Stimulated activated CD4-positive, alpha-beta T cell treated with anti-CD3 and anti-CD28 coated beads, Interleukin-4, amount 100 ng/mL, for 24 hours (primary cell): ENCODE measurements around the gene LRP1B.
"Not testable (repeated sequence)": the region's sequence is repeated elsewhere in the genome, so short reads cannot be mapped to it uniquely, and the experiment has no call there.

Experiments
- DNase-seq: peaks from one replicate; pipeline ENCODE4 v3.0.0-alpha.2; 2020

LRP1B gene

DNA sequence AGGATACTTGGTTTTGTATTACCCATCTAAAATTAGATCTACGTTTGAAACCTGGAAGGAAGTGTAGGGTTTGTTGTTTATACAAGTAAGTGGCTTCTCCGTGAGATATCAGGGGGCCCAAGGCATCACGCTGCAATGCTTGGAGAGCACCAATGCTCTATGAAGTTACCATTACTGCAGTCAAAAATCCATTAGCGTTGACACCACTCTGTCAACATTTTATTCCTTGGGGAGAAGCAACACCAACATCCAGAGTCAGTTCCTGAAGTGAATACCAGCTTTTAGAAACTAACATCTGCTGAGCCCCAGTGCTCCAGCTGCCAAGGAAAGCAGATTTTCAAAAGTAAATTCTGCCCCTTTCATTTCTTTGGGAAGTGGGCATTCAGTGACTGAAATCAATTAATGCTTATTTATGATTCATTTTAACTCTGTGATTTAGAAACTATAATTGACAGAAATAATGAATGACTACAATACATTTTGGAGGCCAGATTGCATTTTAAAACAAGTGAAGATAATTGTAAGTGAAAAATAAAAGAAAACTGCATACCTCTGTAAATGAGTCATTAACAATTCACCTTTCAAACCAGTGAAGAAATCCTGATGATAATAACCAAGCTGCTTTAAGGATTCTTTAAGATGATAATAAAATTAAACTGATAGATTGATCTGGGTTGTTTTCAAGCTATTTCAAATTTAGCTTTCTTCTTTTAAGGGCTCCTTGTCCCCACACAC lies 30.5 kb downstream of the LRP1B start:
- no peak for DNase-seq

DNA sequence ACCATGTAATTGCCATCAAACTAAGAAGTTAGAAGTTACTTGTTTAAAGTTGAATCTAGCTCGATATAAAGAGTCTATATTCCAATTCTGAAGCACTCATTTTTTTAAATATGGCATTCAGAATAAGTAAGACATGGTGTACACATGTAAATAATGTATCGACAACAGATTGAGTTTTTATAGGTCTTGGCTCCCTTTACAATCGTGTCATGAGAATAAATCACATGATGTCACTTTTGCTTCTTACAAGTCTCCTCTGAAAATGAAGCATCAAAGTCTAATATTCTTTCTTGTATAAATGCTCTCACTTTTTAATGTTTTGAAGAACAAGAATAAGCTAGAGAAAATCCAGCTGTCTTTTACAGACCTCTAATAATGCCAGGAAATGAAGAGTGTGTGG lies 33.1 kb downstream of the LRP1B start:
- DNase-seq: no peak

DNA sequence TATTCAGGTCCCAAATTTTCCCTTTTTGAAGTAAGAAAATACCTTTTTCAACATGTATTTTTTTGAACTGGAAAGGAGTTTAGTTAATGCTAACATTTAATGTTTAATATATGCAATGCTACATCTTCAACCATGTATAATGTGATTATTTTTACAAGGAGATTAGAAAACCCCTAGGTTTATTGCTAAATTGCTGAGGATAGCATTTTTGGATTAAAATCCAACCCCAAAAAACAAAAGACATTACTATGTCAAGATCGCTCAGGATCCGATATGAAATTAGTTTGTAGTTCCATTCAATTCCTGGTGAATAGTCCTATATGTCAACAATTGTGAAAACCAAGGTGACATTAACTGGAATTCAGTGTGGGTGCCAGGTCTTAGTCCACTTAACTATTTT lies 35.2 kb downstream of the LRP1B start:
- no peak for DNase-seq

DNA sequence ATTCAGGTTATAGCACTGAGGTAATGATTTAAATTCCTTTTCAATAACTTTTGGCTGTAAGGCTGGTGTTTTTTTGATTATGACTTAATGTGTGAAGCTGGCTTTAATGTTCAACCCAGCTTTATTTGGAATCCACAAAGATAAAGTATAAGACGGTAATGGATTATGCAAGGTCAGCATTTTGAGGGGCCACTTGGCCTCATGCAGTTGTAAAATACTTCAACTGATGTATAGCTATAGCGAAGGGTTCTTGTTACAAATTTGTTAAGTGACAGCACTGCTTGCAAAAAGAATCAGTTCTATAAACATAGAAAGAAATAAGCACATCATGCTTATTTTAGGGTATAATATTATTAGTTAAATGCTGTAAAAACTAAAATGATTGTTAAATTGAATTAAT lies 36.6 kb downstream of the LRP1B start:
- no peak for DNase-seq

DNA sequence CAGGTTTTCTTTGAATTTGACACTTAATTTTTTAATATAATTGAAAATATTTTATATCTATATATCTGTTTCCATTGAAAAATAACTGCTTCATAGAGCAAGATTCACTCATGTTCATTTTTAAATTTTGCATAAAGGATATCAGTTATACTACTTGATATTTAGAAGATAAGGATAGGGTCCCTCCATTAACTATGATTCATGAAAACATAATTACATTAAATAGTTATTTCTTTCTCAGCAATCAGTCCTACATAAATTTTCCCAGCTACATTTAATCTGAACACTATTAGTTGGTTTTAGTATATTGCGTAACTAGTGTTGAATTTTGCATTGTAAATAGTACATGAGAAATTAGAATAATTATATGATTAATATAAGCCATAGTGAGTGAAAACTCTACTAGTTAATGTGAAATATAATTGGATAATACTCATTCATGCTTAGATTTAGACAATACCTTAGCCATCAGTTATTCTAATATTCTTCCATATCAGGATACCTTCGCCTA lies 42.7 kb downstream of the LRP1B start:
- DNase-seq: no peak

DNA sequence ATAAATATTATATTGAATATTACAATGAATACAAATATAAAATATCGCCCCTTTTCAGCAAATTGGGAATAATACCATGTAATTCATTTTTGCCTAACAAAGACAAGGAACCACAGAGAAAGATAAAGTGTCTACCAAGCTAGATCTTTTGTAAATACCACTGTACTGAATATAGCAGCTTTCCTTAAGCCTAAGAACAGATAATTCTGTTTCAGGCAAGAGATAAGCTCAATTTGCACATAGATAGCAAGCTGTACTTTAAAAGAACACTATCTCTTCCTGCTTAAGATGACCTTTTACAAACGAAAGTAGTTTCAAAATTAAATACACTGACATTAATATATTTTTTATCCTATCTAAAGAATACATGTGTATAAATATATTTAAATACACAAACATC lies 43.2 kb downstream of the LRP1B start:
- not testable (repeated sequence) for DNase-seq

DNA sequence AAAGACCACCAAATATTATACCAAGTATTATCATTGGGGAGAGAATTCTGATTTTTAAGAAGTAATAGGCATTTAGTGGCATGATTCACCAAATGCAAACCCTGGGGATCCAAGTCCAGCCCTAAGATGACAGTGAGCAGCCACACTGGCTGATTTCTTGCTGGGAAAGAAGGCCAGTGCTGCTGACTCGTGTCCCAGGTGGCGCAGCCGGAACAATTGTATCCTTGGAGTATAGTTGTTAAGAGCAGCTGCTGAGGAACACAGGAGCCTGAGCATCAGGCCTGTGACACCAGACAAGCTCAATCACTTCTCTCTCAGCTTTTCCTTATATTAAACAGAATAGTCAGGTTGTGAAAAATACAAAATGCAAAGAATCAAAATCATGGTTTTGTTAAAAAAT lies 48.4 kb downstream of the LRP1B start:
- no peak for DNase-seq

DNA sequence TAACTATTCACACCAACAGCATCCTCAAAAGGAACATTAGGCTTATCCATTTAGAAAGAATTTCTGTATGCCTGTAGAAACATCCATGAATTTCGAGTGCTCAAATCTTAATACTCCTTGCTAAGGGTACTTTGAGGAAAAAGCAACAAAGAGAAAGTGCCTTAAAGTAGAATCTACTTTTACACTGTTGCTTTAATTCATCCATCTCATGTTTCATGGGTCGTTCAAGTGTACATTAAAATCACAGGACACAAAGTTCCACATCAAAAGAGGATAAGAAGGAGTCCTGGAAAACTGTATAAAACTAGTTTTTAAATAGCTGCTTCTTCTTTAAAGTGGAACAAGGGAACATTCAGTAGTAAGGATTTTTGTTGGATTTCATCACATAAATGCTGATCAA lies 54.5 kb downstream of the LRP1B start:
- DNase-seq: no peak

DNA sequence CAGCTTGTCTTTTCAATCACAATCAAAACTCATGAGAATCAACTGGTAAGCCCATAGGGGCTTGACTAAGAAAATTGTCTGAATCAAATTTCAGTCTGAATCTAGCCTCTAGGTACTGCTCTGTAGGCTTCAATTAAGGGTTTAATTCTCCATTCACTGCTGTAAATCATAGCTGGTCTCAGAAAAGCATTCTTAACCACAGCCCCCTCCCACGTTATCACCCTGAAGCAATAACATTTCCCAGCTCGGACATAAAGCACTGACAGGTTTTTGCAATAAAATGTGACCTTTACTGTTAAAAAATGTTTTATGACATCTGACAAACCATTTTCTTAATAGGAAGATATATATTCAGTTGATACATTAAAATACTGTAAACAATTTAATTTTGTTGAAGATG lies 55.0 kb downstream of the LRP1B start:
- no peak for DNase-seq

DNA sequence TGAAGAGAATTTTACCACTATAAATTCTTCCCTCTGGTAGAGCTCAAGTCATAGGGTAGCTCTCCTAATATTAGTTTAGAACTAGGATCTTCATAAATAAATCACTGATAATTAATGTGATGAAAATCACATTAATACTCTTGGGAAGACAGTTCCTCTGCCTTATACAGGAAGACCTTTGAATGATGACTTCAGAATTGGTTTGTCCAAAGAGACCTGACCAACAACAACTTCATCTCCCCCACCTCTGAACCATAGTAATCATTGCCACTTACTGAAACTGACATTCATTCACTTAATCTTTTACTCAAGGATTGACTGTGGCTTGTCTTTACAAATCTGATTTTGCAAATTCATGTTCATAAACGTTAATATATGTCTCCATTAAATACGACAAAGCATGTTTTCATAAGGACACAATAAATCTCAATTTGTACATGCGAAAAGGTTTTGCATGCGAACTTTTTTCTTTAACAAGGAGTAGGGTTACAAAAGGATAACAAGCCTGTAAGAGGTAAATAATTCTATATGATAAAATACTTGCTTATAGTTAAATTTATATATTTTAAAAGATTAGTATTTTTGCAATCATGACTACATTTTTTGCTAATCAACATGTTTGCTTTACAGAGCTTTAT lies 61.4 kb downstream of the LRP1B start:
- no peak for DNase-seq

DNA sequence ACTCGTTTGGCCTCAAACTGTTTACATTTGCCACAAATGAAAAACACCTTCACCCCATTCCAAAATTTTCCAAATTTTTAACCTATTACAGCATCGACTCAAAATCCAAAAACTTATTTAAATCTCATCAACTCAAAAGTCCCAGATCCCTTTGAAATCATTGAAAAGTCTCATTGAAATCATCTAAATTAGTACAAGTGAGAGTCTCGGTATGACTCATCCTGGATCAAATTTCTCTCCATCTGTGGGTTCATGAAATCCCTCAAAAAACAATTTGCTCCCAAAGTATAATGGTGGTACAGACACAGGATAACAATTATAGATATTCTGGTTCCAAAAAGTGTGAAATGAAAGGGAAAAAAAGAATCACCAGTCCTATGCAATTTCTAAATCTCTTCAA lies 65.1 kb downstream of the LRP1B start:
- no peak for DNase-seq

DNA sequence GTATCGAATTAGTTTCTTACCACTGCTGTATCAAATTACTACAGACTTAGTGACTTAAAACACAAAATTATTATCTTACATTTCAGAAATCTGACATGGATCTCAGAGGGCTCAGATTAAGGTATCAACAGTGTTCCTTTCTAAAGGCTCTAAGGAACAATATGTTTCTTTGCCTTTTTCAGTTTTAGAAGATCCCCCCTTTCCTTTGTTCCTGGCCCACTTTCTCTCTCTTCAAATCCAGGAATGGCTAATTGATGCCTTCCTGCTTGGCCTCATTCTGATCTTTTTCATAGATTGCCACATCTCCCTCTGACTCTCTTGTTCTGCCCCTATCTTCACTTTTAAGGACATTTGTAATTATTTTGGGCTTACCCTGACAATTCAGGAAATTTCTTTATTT lies 65.7 kb downstream of the LRP1B start:
- no peak for DNase-seq

DNA sequence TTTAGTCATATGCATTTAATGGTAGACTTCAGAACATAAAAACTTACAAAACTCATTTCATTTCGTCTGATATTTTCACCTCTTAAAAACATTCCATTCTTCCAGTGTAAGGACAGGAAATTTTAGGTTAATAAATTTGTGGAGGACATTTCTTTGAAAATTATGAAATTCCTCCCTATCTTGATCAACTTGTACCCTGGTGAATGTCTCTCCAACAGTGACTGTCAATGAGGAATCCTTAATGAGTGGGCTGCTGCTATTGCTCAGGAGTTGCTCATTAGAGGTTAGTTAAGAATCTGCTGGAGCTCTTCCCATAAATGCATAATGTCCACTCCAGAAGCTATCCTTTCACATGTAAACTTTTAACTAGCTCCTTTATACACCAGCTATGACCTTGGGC lies 69.1 kb downstream of the LRP1B start:
- DNase-seq: no peak

DNA sequence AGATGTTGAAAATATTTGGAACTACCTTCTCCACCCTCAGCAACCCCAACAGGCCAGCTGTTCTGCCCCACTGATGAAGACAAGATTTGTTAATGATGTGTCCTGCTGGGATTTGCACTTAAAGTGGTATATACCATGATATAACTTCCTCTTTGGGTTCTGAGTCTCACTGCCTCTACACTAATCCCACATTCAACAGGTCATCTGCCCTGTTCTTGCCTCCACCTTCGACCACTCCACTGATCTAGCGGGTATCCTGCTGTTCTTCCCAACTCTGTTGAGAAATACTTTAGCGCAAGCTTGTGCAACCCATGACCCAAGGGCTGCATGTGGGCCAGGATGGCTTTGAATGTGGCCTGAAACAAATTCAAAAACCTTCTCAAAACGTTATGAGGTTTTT lies 72.7 kb downstream of the LRP1B start:
- DNase-seq: no peak

DNA sequence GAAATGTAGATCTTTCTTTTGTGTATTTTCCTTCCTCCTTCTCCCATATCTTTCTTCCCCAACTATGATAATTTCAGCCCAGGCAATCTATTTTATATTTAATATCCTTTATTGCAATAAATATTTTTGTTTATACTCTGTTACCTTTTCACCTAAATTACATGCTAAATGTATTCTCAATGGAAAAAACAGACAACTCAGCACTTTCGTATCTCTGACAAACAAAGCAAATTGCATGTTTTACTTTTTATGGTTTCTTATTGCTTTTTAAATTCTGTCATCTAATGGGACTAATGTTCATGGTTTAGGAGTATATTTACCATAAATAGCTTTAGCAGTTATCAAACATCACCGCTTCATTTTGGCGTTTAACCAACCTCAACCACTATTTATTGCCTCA lies 74.0 kb downstream of the LRP1B start:
- DNase-seq: no peak

DNA sequence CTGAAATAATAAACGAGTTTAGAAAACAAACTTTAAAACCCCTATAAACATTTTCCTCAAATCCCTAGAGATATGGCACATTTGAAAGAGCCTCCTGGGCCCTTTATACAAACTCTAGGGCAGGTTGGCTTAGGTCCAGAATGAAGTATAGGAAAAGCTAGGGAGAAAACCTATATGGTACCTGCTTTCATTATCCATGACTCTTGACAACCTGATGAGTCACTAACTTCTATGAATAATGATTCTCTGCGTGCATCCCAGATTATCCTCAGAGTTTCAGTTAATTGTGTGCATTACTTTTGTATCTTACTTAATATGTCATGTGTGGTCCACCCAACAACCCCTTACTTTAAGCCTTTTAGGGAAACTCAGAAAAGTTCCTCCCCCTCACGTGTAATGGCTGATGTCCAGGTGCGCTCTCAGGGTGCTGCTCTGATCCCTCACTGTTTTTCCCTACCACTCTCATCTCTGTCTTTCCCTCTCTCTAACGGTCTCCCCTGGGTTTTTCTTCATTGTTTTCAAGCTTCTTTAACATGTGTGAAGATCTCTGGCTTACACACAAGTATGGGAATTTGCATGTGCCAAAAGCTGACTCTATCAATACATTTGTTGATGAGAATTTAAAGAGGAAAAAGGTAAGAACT lies 78.5 kb downstream of the LRP1B start:
- no peak for DNase-seq

DNA sequence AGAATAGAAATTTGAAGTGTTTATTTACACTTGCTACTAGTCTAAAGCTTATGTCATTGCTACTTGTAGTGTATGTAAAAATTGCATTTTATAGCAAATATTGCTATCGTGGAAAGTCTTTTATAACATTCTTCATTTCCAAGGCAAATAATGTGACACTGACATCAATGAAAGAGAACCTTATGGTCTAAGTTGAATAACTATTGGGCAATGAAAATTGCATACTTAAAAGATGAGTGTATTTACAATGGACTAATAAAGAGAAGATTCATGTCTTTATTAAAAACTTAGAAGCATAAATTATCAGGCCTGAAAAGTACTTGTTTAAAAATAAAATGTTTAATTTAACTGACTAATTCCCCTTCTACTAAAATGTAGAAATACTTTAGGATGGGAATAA lies 82.2 kb downstream of the LRP1B start:
- no peak for DNase-seq

DNA sequence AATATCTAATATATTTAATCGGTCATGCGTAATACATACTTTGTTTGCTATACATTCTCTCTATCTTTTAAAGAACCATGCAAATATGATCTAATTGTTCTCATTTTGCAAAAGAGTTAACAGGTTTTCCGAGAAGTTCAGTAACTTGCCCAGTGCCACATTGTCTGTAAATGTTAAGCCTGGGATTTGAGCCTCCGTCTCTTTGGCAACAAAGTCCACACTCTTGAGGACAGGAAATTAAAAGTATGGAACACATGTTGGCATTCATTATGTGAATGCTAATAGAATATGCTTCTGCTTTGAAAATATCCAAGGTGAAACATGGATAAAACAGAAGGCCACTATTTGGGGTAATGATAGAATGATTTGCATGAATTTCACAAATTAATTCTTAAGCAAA lies 85.2 kb downstream of the LRP1B start:
- no peak for DNase-seq

DNA sequence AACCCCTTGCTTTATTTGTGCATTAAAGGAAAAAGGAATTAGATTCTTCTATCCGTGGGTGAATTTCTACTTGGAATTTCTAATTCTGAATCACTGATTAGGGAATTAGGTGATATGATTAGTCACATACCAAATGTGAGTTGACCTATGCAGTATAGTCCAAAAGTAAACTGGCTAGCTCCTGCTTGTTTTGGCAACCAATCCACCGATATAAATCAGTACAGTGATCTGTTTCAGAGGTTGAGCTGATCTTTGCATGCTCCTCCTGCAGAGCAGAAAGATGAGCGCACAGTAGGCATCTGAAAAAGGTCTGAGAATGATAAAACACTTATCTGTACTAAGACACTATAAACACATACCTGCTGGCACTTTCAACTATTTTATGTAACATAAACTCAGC lies 86.6 kb downstream of the LRP1B start:
- no peak for DNase-seq

DNA sequence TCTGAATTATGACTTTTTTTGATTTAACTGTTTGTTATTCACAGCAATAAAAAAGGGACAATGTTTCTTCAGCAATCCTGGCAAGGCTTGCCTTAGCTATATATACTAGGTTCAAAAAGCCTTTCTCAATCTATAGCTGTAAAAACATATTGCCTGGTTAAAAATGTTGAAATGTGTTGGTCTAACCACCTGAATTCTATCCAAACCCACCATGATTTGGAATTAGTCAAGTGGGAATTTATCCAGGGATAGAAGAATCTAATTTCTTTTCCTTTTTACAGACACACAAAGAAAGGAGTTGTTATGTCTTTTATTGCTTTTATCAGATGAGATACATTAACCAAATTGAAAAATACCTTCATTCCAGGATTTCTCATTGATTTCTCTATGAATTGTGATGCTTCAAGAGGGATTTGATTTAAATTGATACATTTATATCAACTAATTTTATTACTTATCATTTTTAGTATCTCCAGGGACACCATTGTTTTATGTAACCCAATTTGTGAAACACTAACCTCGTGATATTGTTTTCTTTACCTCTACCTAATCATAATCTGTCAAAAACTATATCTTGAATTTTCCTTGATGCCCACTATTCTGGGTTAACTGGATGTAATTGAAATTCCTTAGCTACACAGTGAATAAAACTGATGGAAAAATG lies 88.1 kb downstream of the LRP1B start:
- DNase-seq: no peak

DNA sequence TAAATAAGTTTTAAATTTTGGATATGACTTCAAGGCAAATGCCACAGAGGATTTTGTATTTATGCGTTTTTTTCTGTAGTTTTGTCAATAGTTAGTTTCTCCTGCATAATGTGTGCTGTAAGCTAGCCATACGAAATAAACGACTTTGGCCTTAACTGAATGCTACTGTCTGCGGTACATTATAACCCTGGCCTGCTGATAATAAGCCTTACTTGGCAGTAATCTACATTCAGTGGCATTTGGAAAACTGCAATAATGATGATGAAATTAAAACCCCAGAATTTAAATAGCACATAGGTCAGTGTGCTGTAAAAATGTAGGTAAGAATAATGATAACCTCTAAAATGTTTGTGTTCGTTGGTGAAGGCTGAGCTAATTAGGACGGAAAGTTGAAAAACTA lies 88.8 kb downstream of the LRP1B start:
- no peak for DNase-seq

DNA sequence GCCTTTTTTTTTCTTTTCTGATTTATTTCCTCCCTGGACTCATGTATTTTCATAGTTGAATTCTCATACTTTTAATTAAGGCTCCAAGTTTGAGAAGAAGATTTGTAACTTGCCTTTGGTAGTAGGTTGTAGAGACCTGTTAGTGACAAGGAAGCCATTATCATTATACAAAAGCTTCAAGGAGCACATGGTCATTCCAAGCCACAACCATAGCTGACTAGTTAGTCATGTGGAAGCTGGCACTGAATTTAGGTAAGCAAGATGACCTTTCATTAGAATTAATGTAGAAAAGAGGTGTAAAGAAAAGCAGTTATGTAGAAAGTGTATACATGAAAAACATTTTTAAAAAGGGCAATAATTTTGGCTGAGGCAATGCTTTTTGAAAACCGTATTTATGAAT lies 89.7 kb downstream of the LRP1B start:
- no peak for DNase-seq

DNA sequence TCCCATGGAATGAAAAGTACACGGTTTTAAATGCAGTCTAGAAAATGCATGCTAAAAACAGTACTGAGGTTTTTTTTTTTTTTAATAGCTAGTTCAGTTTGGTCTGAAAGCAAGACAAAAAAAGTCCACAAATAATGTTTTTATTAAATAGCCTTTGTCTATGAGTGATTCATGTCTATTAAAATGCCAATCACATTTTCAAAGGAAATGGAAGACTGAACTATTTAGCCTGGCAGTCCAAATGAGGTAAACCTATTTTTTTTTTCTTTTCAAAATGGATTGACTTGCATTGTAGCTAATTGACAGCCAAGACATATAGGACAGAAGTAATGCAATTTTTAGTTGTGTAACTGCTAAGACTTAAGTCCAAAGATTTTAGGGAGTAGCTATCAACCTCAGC lies 90.3 kb downstream of the LRP1B start:
- no peak for DNase-seq

DNA sequence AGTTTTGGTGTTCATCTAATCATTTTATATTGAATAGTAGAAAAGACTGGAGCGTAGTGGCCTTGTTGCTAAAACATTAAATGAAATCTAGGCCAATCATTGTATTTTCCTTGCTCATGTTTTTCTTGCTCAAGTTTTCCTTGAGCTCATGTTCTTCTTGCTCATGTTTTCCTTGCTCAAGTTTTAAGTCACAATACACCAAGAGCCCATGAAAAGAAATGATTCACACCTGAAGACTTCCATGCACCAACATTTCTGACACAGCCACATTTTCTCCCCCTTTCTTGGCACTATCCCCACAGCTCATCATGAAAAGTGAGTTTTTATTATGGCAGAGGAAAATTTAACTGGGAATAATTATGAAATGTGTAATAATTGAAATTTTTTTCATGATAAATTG lies 92.0 kb downstream of the LRP1B start:
- DNase-seq: no peak
